ENCODE measurements around the gene CD69.

- TF ChIP-seq CTCF (IDR thresholded peaks at IDR 0.05) (no peak), POLR2A (IDR thresholded peaks at IDR 0.05) (no peak)
Observed at GRCh38 chr12:9806714-9807113, 46.0 kb upstream of the CD69 start.
